GM12878 (cell line): ENCODE measurements around the gene BET1. TPM values are rescaled to one million over a fixed set of nuclear protein-coding genes. Genes with fewer than 3 reads are reported as not detected.

ENCODE experiments used
- ATAC-seq: fragments of 200-7000 bp; cut with Tn5 transposase; 3 replicates; pipeline ENCODE4 v1.9.1; 2020; ENCODE audit warnings: mild to moderate bottlenecking, moderate library complexity
- BruUV-seq: library from RNA; stranded (reverse); fragments of 400-500 nt; replicated peaks from 2 replicates; lab custom pipeline; 2021; lab: Mats Ljungman, UMichigan
- CTCF ChIA-PET: fragments of 300-600 bp; sonication (Branson Sonifier 250); formaldehyde crosslinking; extraction: SDS; loops from one replicate; lab custom pipeline; 2021; ENCODE audit warnings: inconsistent platforms; lab: Yijun Ruan, JAX
- POLR2A ChIA-PET: fragments of 350-600 bp; formaldehyde crosslinking; extraction: SDS; loops from one replicate; lab custom pipeline; 2021; ENCODE audit warnings: inconsistent platforms; lab: Charles Lee
- RAD21 ChIA-PET: fragments of 300-600 bp; sonication (Branson Sonifier 250); formaldehyde crosslinking; loops from one replicate; lab custom pipeline; 2023; ENCODE audit warnings: antibody characterized with exemption; ENCODE audit not compliant: unreplicated experiment; lab: Charles Lee
- SMC1A ChIA-PET: fragments of 300-600 bp; sonication (Branson Sonifier 250); formaldehyde crosslinking; loops from one replicate; lab custom pipeline; 2023; ENCODE audit not compliant: unreplicated experiment, uncharacterized antibody; lab: Charles Lee
- DNase-seq: peaks from one replicate; pipeline ENCODE4 v3.0.0-alpha.2; 2011; ENCODE audit warnings: low read depth, low spot score
- FAIRE-seq: peaks from 3 replicates; lab custom pipeline; 2011; peaks lifted over from hg19 to GRCh38; lab: Jason Lieb, UNC
- H2AFZ ChIP-seq: 2 replicates; pipeline ENCODE4 v1.6.0; 2011; ENCODE audit warnings: low read depth, low read length, control low read depth; ENCODE audit not compliant: control insufficient read depth
- H3K27ac ChIP-seq: 2 replicates; pipeline ENCODE4 v1.5.1; 2011; ENCODE audit warnings: control low read depth; ENCODE audit not compliant: control insufficient read depth, insufficient read depth
- H3K27me3 ChIP-seq, 2 experiments: replicated peaks in 1 of 2; 2 replicates each; pipeline versions ENCODE4 v1.6.0 to v1.6.1; 2011; ENCODE audit warnings: low read length in 1 of 2; ENCODE audit not compliant: control insufficient read depth in 2 of 2, insufficient read depth in 2 of 2
- H3K36me3 ChIP-seq, 2 experiments: 2 replicates each; pipeline ENCODE4 v1.5.1; 2011; ENCODE audit warnings: low read length in 1 of 2; ENCODE audit not compliant: control insufficient read depth in 2 of 2, insufficient read depth in 2 of 2
- H3K4me1 ChIP-seq: 2 replicates; pipeline ENCODE4 v1.6.1; 2011; ENCODE audit warnings: mild to moderate bottlenecking, low read length, moderate library complexity, mixed read lengths; ENCODE audit not compliant: control insufficient read depth, insufficient read depth
- H3K4me2 ChIP-seq: 2 replicates; pipeline ENCODE4 v1.6.0; 2011; ENCODE audit warnings: control low read depth; ENCODE audit not compliant: control insufficient read depth, insufficient read depth
- H3K4me3 ChIP-seq: fragments of 200-600 bp; sonication (generic); 2 replicates; pipeline ENCODE4 v1.5.1; 2016
- H3K79me2 ChIP-seq: 2 replicates; pipeline ENCODE4 v1.6.0; 2011; ENCODE audit warnings: low read length; ENCODE audit not compliant: control insufficient read depth, insufficient read depth
- H3K9ac ChIP-seq: 2 replicates; pipeline ENCODE4 v1.8.0; 2011; ENCODE audit warnings: low read length, control low read depth, mixed read lengths; ENCODE audit not compliant: control insufficient read depth, insufficient read depth
- H3K9me3 ChIP-seq: replicated peaks from 3 replicates; pipeline ENCODE4 v1.5.1; 2011; ENCODE audit warnings: mild to moderate bottlenecking, low read length; ENCODE audit not compliant: control insufficient read depth, insufficient read depth
- H4K20me1 ChIP-seq: 2 replicates; pipeline ENCODE4 v1.6.0; 2011; ENCODE audit not compliant: control insufficient read depth, insufficient read depth
- FOXM1 ChIP-seq: IDR thresholded peaks from 2 replicates; pipeline ENCODE4 v1.6.1; 2012; ENCODE audit warnings: low read depth, mild to moderate bottlenecking, inconsistent platforms, low read length, moderate library complexity
- GABPA ChIP-seq: IDR thresholded peaks from 2 replicates; pipeline ENCODE4 v1.6.1; 2014; ENCODE audit warnings: antibody characterized with exemption, low read depth, mild to moderate bottlenecking, inconsistent platforms
- IKZF2 ChIP-seq, 2 experiments: fragments of 450-650 bp; IDR thresholded peaks; 2 replicates each; pipeline ENCODE4 v1.6.1; 2017; ENCODE audit warnings: mild to moderate bottlenecking in 2 of 2, moderate library complexity in 2 of 2
- JUNB ChIP-seq: IDR thresholded peaks from 2 replicates; pipeline ENCODE4 v1.6.1; 2016; ENCODE audit warnings: antibody characterized with exemption, mild to moderate bottlenecking
- KLF5 ChIP-seq: fragments of 450-650 bp; IDR thresholded peaks from 2 replicates; pipeline ENCODE4 v1.6.1; 2014; ENCODE audit warnings: mild to moderate bottlenecking; ENCODE audit not compliant: partially characterized antibody
- LARP7 ChIP-seq: fragments of 450-650 bp; IDR thresholded peaks from 2 replicates; pipeline ENCODE4 v1.6.1; 2017; ENCODE audit warnings: mild to moderate bottlenecking
- NR2F1 ChIP-seq: fragments of 450-650 bp; conservative IDR thresholded peaks from 2 replicates; pipeline ENCODE4 v1.6.1; 2017; ENCODE audit warnings: mild to moderate bottlenecking
- PRDM15 ChIP-seq: fragments of 450-650 bp; formaldehyde crosslinking; IDR thresholded peaks from 2 replicates; pipeline ENCODE4 v1.4.0; 2020; ENCODE audit warnings: mild to moderate bottlenecking, moderate library complexity
- STAT1 ChIP-seq: fragments of 450-650 bp; conservative IDR thresholded peaks from 2 replicates; pipeline ENCODE4 v1.6.1; 2014; ENCODE audit warnings: antibody characterized with exemption, mild to moderate bottlenecking
- TARDBP ChIP-seq: IDR thresholded peaks from 2 replicates; pipeline ENCODE4 v1.6.1; 2016; ENCODE audit warnings: borderline replicate concordance
- TCF7 ChIP-seq: IDR thresholded peaks from 2 replicates; pipeline ENCODE4 v1.6.1; 2014; ENCODE audit warnings: antibody characterized with exemption, borderline replicate concordance
- WGBS: methylation state at CpG from one replicate; pipeline ENCODE4 v1.1.6; 2016; ENCODE audit warnings: low lambda C conversion rate; ENCODE audit not compliant: insufficient replicate concordance, insufficient coverage; ENCODE audit errors: missing lambda C conversion rate; 5-methylcytosine and 5-hydroxymethylcytosine counted together
- in situ Hi-C: fragments of 300-500 bp; cut with MboI; formaldehyde crosslinking; loops from 9 replicates; pipeline ENCODE4 v1.14.3; 2018; ENCODE audit warnings: mixed read lengths
- intact Hi-C: fragments of 100-400 bp; cut with micrococcal nuclease; formaldehyde crosslinking; loops from one replicate; pipeline ENCODE4 v1.14.2; 2022; ENCODE audit not compliant: unreplicated experiment
- polyA plus RNA-seq, 11 experiments: library from polyadenylated mRNA; depleted of rRNA in 4 of 11; unstranded in 6 of 11; stranded (reverse) in 5 of 11; fragments of >200 nt; fragmentation: Nextera tagmentation in 4 of 11; fragmentation: Illumina TruSeq in 1 of 11; extraction: Ambion mirVana in 4 of 11; extraction: Trizol in 1 of 11; gene quantifications; 1 replicate in 1 of 11; 2 replicates in 10 of 11; pipeline versions ENCODE4 v1.2.1 to v1.2.3, GENCODE V29; 2011 to 2016; ENCODE audit warnings: inconsistent platforms in 2 of 11, missing spikeins in 2 of 11, low read depth in 1 of 11
- total RNA-seq, 4 experiments: library from RNA; depleted of rRNA in 3 of 4; stranded (reverse); fragments of >200 nt in 3 of 4; fragmentation: Illumina TruSeq in 1 of 4; extraction: Trizol in 1 of 4; gene quantifications; 2 replicates each; pipeline versions ENCODE4 v1.2.1 to v1.2.3, GENCODE V29; 2013 to 2021
- TF ChIP-seq, protein P1 (sequence below): IDR thresholded peaks from 2 replicates; pipeline ENCODE4 v1.6.1; 2011; ENCODE audit warnings: low read depth, mild to moderate bottlenecking, low read length, moderate library complexity, borderline replicate concordance; ENCODE audit errors: extremely low read depth

BET1 gene
- total and polyA plus RNA-seq, 10 of the 15 experiments (the other 5 are each of a cell fraction or from before 2014, with no cell fraction given): 12.5 to 99.5 (median 28.4) TPM

DNA sequence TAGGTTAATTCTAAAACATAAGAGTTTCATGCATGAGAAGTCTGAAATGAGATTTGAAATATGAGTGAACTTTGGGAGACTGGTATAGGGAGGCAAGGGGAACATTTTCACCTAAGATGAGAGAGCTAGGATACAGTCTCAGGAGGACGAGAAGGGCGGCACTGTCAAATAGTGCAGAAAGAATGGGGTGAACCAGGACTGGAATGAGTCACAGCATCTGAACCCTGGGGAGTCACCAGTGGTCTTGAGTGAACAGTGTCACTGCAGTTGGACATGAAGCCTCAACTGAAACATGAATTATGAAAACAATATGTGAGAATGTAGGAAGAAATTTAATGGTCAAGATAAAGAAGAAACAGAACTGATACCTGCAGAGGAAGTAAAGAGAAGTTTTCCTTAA lies 48.9 kb downstream of the BET1 start (continued):
- TF ChIP-seq IKZF2 (IDR thresholded peaks at IDR 0.05) (peak in 1 of 2 experiments; percentile 16; a peak in 1 of 4 replicates), NR2F1 (no peak), JUNB (peak; percentile 81)

- TF ChIP-seq STAT1 (no peak), GABPA (no peak)
- TF ChIP-seq, all 136 proteins: peak for 0
Observed at GRCh38 chr7:93949423-93949822, 54.7 kb downstream of the BET1 start.

DNA sequence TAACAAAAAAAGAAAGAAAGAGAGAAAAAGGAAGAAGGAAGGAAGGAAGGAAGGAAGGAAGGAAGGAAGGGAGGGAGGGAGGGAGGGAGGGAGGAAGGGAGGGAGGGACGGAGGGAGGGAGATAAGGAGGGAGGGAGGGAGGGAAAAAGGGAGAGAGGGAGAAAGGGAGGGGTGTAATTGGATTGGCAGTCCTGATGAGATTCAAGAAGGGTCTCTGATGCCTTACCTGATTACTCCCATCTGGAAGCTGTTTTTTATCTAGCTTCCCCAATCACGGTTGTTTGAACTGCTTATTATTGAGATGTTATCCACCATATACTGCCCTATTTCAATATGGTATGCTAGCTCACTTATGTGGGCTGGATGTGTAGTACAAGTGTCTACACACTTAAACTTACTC lies 55.3 kb downstream of the BET1 start:
- BruUV-seq: no TSS peak
- no peaks in the 10 kb centered on the region for H3K4me1 ChIP-seq
- H3K27ac ChIP-seq: no peak overlapping the region
- ChIA-PET SMC1A (interaction anchor here (0.9 to 1.5 kb wide), 4 partner anchors 14 to 39 kb away, joined by 3 to 6 read pairs (median 4); no protein-coding TSS in a partner anchor), RAD21 (no interaction called here), CTCF (interaction anchor here (1.1 kb wide), 1 partner anchor 10 kb away, joined by 3 read pairs; no protein-coding TSS in a partner anchor), POLR2A (no interaction called here)
- no peak for ATAC-seq
- no peak overlapping the region for H3K4me3 ChIP-seq
- H3K9me3 ChIP-seq: no peaks in the 10 kb centered on the region
- intact Hi-C loops (no loop called here), in situ Hi-C loops (no loop called here)
- no peak for DNase-seq
- FAIRE-seq: no peak
- H3K9ac ChIP-seq: no peak overlapping the region
- no peak overlapping the region for H2AFZ ChIP-seq
- no peaks in the 10 kb centered on the region for H3K79me2 ChIP-seq
- no peaks in the 10 kb centered on the region for H3K36me3 ChIP-seq
- H3K4me2 ChIP-seq: no peak overlapping the region
- no peaks in the 10 kb centered on the region for H4K20me1 ChIP-seq
- WGBS: 100% methylated on average over 1 of the region's 2 CpGs
- H3K27me3 ChIP-seq: no peaks in the 10 kb centered on the region
- TF ChIP-seq KLF5 (no peak), FOXM1 (no peak), TCF7 (no peak), TARDBP (no peak), LARP7 (no peak), PRDM15 (no peak)
- TF ChIP-seq, protein P1, sequence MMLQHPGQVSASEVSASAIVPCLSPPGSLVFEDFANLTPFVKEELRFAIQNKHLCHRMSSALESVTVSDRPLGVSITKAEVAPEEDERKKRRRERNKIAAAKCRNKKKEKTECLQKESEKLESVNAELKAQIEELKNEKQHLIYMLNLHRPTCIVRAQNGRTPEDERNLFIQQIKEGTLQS: no peak

More at GRCh38 chr7:93949423-93949822, 54.7 kb downstream of the BET1 start:
- Histone ChIP-seq H3K9me3 (no peaks in the 10 kb centered on the region), H2AFZ (no peak overlapping the region), H3K9ac (no peak overlapping the region), H3K79me2 (no peaks in the 10 kb centered on the region), H3K4me1 (no peaks in the 10 kb centered on the region), H3K27me3 (no peaks in the 10 kb centered on the region), H3K27ac (no peak overlapping the region), H3K4me2 (no peak overlapping the region), H3K36me3 (no peaks in the 10 kb centered on the region), H3K4me3 (no peak overlapping the region), H4K20me1 (no peaks in the 10 kb centered on the region)
- ATAC-seq (no peak), DNase-seq (no peak), FAIRE-seq (no peak)
- ChIA-PET SMC1A (interaction anchor here (0.9 to 1.5 kb wide), 4 partner anchors 13 to 39 kb away, joined by 3 to 6 read pairs (median 4); no protein-coding TSS in a partner anchor), CTCF (interaction anchor here (1.1 to 1.2 kb wide), 2 partner anchors 9 to 21 kb away, joined by 3 read pairs; no protein-coding TSS in a partner anchor), RAD21 (no interaction called here), POLR2A (interaction anchor here (0.6 kb wide), 1 partner anchor 9 kb away, joined by 3 read pairs; no protein-coding TSS in a partner anchor)
- no TSS peak for BruUV-seq
- WGBS: 40% methylated on average over 1 of the region's 1 CpG
- intact Hi-C loops (no loop called here), in situ Hi-C loops (no loop called here)
